NCI-H1048 (cell line): Measurements from ENCODE around the gene CSRNP3.
A peak's percentile ranks its signal among the peaks of the same experiment; 100 is the strongest.

Experiments
- DNase-seq: peaks from one replicate; lab custom pipeline; 2025; lab: John Stamatoyannopoulos, UW

The CSRNP3 gene, protein sequence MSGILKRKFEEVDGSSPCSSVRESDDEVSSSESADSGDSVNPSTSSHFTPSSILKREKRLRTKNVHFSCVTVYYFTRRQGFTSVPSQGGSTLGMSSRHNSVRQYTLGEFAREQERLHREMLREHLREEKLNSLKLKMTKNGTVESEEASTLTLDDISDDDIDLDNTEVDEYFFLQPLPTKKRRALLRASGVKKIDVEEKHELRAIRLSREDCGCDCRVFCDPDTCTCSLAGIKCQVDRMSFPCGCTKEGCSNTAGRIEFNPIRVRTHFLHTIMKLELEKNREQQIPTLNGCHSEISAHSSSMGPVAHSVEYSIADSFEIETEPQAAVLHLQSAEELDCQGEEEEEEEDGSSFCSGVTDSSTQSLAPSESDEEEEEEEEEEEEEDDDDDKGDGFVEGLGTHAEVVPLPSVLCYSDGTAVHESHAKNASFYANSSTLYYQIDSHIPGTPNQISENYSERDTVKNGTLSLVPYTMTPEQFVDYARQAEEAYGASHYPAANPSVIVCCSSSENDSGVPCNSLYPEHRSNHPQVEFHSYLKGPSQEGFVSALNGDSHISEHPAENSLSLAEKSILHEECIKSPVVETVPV

DNA sequence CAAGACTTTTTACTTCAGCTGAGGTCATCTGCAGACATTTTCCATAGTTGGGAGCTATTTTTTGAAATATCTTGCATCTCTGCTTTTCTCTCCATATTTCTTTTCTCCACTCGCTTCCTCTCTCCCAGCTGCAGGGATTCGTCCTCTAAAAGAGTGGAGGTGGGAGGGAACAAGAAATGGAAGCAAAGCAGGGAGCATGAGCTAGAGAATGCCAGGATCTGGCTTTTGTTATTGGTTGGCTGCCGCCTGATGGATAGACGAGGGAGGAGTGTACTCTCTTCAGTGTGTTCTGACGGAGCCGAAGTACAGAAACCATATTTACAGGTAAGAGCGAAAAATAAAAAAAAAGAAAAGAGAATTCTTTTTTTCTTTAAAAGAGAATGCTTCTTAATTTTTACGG is at the start of gene CSRNP3:
TSS of gene CSRNP3 (plus strand) at position 282 of the 400 bp plus-strand sequence. CDS start 125,368 bp downstream, outside the sequence.
- peak; percentile 77 for DNase-seq

DNA sequence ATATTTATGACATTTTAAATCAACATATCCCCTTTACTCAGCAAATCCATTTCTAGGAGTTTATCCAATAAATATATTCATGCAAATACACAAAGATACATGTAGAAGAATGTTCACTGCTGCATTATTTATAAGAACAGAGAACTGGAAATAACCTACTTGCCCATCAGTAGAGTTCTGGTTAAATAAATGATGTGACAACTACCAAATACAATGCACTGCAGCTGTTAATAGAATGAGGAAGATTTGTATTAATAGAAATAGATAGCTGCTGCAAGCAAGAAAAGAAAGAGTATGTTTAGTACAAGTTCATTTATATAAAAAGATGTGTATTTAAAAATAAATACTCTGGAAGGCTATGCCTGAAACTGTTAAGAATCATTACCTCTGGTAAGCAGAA is 49.3 kb upstream of the CSRNP3 start:
- no peak for DNase-seq

DNA sequence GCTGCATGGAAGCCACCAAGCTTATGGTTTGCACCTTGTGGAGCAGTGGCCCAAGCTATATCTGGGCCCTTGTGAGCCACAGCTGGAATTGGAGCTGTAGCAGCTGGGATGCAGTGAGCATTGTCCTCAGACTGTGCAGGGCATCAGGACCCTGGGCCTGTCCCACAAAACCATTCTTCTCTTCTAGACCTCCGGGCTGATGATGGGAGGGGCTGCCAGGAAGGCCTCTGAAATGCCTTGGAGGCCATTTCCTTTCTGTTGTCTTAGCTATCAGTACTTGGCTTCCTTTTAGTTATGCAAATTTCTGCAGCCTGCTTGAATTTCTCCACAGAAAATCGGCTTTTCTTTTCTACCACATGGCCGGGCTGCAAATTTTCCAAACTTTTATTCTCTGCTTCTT is 46.4 kb upstream of the CSRNP3 start:
- no peak for DNase-seq

DNA sequence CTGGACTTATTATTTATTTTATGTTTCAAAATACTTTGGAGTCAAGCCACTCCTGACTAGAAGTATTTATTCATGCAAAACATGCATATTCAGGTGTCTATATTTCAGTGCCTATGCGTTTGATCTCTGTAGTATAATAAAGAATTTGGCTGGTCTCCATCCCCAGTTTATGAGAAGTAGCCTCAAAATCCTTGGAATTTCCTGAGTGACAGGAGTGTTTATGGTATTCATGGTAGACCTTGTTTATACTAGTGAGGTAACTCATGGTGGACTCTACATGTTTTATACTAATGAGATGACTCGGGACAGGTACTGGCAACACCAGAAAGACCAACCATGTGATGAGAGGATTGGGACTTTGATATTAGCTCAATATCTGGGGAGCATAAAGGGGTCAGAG is 43.9 kb upstream of the CSRNP3 start:
- no peak for DNase-seq

DNA sequence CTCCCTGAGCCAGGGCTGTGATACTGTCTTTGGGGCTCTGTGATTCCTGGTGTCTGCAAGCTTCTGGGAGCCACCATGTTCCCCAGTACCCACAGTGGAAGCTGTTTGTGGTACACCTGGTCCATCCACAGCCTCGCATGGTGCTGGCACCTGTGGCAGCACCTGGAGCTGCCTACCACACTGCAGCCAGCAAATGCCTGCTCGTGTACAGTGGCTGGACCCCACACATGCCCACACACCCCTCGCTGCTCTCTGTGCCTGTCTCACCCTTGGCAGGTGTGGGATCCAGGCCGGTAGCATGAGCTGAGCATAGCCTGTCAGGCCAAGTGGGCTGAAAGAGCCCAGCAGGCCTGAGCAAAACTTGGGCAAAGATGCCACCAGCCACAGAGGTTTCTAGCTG is 41.8 kb upstream of the CSRNP3 start:
- DNase-seq: no peak

DNA sequence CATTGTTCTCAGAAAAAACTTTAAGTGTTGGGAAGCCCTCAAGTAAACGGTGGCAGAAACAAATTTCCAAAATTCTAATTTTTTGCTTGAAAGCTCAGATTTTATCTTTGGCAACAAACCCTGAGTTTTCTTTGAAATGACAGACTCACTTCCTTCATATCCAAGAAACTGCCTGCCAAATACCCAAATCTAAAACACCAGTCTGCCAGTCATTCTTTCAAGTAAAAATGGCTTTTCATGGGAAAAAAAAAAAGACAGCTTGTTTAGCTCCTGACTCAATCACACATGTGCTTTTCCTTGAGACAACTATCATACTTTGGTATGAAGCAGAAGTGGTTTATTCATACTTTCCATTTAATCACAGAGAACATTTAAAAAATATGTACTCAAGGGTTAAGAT is 40.6 kb upstream of the CSRNP3 start:
- no peak for DNase-seq

DNA sequence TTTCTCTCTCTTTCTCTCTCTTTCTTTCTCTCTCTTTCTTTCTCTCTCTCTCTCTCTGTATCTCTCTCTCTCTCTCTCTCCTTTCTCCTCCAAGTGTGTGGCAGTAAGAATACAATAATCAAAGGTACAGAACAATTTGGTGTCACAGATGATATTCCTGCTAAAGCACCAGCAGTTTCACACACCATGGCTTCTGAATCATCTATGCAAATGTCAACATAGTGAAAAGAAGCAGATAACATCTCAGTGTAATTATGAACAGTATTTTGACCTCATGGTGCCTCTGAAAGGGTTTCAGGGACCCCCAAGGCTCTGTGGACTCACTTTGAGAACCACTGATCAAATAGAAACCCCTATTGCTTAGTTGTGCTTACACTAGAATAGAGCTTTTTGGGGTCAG is 38.5 kb upstream of the CSRNP3 start:
- DNase-seq: no peak

DNA sequence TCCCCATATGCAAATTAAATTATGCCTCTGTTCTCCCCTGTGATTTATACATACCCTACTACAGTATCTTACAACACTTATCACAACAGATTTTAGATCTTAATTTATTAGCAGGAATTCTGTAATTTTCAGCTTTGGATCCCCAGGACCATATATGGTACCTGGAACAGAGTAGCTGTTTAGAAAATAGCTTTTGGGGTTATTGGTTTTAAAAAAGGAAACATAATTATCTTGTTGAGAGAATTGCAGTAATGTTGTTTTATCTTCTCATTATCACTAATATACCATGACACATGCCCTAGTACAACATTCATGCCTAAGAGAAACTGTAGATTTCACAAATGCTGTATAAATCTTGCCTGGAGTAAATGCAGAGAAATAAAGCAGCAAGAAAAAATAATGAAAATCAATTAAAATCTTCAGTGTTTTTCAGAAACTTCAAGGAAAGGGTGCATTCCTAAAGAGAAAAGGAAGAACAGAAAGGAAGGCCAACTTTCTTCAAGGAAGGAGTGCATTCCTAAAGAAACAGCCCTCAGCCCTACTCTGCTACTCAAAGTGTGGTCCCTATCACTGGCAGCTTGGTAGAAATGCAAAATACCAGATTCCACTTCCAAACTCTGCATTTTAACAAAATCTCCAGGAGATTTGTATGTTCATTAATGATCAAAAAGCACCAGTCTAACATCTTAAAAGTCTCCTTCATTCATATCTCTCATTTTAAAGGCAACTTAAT is 37.1 kb upstream of the CSRNP3 start:
- DNase-seq: no peak

DNA sequence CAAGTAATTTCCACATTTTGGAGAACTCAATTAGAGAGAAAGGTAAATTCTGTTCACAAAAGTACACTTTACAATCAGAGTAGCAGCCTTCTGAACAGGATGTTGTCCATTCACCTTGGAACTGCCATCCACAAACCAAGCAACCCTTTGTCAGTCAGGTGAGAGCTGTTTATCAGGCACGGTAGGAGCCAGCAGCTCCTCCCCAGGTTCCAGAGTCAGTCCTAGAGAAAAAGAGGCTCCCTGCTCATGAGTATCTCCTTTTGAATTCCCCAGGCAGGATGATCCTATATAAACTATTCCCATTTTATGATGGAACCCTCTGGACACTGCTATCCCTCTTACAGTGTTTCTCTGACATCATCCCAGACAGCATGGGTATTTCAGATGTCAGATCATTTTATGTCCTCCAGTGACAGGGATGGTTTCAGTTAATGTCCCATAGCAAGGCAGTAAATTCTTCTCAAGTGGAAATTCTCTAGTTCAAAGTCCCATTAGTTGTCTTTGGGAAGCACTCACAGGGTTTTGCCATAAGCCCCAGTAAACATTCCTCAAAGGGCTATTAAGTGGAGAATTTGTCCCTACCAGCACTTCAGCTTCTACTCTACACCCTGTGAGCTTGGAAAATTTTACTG is 34.5 kb upstream of the CSRNP3 start:
- DNase-seq: no peak

DNA sequence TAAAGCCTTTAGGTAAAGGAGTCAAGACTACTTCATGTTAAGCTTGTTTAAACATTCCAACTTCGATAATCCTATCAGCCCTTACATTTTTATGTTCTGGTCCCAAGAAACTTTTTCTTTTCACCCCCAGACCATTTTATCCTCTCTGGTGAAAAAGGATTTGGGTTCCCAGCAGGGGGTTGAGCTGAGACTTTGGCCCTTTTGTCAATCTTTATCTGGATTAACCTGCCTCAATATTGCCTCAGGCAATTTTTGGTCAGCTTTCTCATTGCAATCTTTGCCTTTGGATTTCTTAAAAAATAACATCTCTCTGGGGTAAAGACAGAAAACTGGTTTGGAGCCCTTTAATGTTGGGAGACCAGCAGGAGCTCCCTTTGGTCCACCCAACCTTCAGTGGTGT is 33.9 kb upstream of the CSRNP3 start:
- no peak for DNase-seq

DNA sequence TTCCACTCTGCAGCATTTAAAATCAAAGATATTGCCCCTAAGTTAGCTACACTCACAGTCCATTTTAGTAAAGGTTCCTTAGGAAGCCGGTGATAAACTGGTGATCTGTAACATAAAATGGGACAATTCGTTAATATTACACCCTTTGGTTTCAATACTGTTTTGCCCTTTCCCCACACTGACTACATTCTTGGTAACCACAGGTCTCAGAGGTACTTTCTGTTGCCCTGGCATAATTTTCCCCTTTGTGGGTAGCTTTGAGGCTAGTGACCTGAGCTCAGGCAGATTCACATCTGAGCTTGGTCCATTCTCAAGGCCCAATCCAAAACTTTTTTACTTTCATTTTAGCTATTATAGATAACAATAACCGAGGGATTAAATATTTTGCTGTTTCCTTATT is 32.9 kb upstream of the CSRNP3 start:
- DNase-seq: no peak

DNA sequence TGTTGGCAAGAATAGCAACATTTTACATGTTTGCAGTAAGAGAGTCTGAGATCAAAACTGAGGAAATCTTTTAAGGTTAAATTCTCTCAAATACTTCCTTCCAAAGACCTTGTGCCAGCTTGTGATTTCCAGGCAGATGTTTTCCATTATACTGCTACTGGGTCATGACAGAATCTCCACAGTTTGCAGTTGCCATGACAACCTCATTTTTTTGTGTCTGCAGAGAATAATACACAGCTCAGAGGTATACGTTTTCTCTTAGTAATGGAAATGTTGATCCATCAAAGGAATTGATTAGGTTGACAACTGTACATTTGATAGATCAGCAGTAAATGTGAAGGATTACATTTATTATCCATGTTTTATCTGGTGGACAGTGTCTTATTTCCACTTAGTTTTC is 29.1 kb upstream of the CSRNP3 start:
- DNase-seq: no peak

DNA sequence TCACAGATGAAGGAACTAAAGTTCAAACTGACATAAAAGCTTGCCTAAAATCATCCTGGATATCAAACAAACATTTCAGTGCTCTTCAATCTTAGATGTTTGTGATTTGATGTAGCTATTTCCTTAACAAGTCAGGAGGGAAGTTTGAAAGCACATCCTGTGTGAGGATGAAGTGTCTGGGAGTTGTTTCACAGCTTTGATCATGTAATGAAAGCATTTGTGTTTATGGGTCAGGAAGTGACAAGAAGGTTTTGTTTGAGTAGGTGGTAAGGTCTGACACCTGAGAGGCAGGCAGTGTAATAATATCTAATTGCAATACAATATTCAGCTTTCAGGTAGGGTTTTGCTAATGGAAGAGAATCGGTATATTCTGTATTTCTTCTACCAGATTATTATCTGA is 26.0 kb upstream of the CSRNP3 start:
- no peak for DNase-seq

DNA sequence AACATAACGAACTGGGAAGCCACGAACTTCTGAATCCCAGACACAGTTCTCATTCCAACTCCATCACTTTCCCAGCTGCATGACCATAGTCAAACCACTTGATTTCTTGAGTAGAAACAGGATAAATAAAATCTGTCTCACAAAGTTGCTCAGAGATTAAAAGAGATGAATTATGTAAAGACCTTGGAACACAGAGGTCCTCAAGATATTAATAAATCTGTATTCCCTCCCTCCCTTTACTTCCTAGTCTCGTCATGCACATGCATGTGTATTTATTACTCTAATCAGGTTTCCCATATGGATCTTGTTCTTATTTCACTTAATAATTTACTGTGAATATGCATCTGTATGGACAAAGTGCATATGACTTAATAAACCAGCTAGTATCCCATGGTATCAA is 21.1 kb upstream of the CSRNP3 start:
- DNase-seq: no peak

DNA sequence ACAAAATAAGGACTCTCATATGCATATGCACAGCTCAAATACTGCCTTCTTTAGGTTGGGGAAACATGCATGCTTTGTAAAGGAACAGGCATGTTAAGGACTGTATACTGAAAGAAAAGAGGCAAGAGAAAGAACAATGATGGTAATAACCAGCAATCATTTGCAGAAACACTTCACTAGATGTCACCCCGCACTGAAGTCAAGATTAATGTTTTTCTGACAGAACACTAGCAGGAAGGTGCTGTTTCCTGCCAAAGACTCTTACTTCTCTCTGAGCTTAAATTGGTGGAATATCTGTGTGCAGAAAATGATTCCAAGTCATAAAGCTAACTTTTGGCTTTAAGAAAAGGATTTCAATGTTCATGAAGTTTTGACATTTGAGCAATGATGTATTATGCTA is 19.3 kb upstream of the CSRNP3 start:
- no peak for DNase-seq

DNA sequence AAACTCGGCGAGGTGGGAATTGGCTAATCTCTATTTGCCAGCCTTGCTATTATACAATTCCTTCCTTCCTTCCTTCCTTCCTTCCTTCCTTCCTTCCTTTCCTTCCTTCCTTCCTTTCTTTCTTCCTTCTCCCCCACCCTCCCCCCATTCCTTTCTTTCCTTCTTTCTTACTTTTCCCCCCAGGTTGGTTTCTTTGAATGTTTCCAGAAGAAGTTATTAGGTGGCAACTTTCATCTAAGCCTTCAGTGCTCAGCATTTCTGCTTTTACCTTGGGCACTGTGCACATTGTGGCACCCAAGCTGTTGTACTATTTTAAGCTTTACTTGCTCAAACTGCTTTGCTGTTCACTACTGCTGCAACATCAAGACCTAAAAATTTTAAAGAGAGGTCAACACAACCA is 17.2 kb upstream of the CSRNP3 start:
- no peak for DNase-seq

DNA sequence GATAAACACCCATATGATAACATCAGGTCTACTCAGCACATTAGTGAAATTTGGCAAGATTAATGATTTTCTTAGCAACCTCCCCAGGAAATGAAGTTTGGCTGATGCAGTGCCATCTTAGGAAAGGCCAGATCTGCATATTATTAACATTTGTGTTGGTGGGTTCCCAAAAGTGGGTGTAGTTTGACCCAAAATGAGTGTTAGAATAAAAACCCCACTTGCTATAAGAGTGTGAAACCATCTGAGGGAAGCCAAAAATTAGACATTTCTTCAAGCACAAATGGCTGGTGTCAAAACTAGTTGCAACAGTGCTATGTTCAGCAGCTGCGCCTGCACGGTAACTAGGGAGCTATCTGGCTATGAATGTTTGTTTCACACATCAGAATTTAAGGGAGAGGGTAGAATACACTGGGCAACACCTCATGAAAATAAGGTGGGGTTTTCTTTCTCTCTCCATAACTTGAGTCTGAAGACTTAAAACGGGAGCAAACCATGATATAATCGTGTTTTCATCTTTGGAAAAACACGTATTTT is 15.9 kb upstream of the CSRNP3 start:
- DNase-seq: no peak

DNA sequence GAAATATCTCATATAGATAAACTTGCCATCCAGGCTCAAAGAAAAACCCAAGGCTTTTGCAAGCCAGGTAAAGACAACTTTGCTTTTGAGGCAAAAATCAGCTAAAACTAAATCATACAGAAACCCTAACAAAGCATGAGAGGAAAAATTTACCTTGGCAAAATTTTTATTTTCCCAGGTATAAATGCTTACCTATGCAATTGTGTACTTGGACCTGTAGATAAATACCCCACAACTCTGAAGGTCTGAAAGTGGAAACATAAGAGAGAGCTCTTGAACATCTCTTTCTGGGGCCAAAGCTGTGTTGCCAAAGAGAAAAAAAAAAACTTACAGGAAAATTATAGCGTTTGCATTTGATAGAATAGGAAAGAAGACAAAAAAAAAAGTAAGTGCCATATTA is 14.6 kb upstream of the CSRNP3 start:
- no peak for DNase-seq

DNA sequence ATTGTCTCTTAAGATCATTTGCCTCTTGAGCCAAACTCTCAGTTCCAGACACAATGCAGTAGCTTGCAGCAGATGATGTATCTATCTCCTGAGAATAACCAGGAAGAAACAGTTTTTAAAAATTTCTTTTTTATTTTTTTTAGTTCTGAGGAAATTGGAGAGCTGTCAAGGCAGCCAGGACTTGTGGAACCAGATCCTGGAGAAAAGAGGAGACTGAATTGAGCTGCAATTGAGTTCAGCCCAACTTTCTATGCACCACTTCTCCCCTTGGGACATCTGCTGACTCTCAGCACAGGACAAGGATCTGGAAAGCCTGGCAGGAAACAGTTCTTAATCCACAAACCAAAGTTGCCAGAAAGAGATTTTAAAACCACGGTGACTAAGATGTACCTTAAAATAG is 13.5 kb upstream of the CSRNP3 start:
- no peak for DNase-seq

DNA sequence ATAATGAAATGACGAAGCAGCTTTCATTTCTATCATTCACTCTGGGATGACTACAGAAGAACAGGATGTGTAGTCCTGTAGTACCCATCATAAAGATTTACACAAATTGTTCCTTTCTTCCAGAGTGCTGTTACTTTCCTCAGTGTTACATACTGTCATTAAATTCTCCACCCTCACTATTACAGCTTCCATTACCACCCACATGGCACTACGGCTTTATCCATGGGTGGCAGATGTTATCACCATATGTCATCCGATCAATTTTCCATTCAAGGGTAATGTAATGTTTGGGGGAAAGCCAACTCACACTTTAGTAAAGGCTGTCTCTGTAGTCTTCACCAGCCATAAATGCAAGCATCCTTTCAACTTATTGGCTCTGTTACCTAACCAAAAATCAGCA is 7.1 kb upstream of the CSRNP3 start:
- DNase-seq: no peak

DNA sequence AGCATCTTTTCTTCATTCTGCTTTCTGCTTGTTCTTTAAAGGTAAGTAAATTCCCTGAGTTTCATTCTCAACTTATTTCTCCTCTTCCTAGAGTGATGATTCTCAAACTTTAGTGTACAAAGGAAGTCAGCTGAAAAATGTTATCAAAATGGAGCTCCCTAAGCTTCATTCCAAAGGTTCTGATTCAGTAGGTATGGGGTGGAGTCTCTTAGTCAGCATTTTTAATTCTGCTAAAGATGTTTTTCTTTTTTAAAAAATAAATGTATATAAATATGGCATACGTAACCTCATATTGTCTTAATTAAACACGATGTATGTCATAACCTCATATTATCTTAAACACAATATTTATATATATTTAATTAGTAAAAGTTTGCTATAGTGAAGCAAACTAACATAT is 3.1 kb upstream of the CSRNP3 start:
- no peak for DNase-seq

DNA sequence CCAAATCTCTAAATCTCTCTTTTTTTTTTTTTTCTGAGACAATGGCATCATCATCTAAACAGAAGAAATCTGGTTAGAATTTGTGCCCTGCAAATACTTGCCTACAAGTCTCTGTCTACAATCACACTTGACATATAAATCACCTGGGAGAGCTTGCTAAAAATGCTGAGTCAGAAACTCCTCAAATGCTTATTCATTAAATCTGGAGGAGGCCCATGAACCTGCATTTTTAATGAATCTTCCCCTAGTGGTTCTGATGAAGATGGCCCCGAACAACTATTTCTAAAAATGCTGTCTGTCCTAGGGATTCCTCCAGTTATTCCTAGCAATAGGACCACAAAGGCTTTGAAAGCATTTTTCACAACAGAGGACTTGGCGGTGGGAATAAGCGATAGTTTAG is 1.6 kb upstream of the CSRNP3 start:
- no peak for DNase-seq

DNA sequence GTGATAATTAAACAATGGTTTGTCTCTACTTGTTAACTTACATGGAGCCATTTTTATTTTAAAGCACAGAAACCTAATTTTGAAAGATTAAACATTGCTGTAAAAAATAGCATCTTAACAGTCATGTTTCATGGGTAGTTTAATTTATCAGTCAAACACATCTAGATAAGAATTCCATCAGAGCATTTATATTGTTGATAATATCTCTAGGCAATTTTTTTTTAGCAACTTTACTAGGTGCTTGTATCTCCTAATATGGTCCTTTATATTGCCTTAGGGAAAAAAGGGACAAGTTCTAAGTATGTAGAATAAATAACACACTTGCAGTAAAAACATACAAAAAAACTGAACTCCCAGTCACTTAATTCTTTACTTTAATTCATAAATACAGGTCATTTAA is 863 bp downstream of the CSRNP3 start:
- no peak for DNase-seq
